SU-DHL-6 (cell line): ENCODE data around the gene BCAS3.

Experiments used
- H2AFZ ChIP-seq: fragments of 200-600 bp; sonication (generic); 2 replicates; pipeline ENCODE4 v1.6.1; 2014; ENCODE audit warnings: low read depth, mild to moderate bottlenecking, moderate library complexity, mixed read lengths, antibody characterized with exemption, low read length; ENCODE audit not compliant: severe bottlenecking
- H3F3A ChIP-seq: fragments of 200-600 bp; shearing (Covaris generic); 2 replicates; pipeline ENCODE4 v1.6.0; 2016; ENCODE audit warnings: antibody characterized with exemption, mild to moderate bottlenecking; ENCODE audit not compliant: insufficient read depth
- H3K27ac ChIP-seq: fragments of 200-600 bp; sonication (generic); 2 replicates; pipeline ENCODE4 v1.5.1; 2016; ENCODE audit warnings: low read depth, mild to moderate bottlenecking, low read length, moderate library complexity, mixed read lengths
- H3K27me3 ChIP-seq: fragments of 200-600 bp; sonication (generic), shearing (Covaris generic); 2 replicates; pipeline ENCODE4 v1.6.0; 2014; ENCODE audit warnings: mild to moderate bottlenecking, low read length
- H3K36me3 ChIP-seq: fragments of 200-600 bp; sonication (generic); 2 replicates; pipeline ENCODE4 v1.6.1; 2014; ENCODE audit warnings: mild to moderate bottlenecking, low read length, mixed read lengths
- H3K4me2 ChIP-seq: fragments of 300-600, 200-600 bp; shearing (Covaris generic), sonication (generic); 2 replicates; pipeline ENCODE4 v1.6.0; 2014; ENCODE audit warnings: low read length, low read depth, mild to moderate bottlenecking; ENCODE audit not compliant: poor library complexity, severe bottlenecking
- H3K4me3 ChIP-seq: fragments of 200-600 bp; sonication (generic); 2 replicates; pipeline ENCODE4 v1.5.1; 2014; ENCODE audit warnings: antibody characterized with exemption, low read length, mild to moderate bottlenecking, mixed read lengths; ENCODE audit not compliant: insufficient read depth, poor library complexity, severe bottlenecking
- H3K79me2 ChIP-seq: fragments of 200-600 bp; sonication (generic); 2 replicates; pipeline ENCODE4 v1.6.1; 2014; ENCODE audit warnings: mild to moderate bottlenecking, low read length, moderate library complexity; ENCODE audit not compliant: insufficient read depth
- H3K9ac ChIP-seq: fragments of 200-600 bp; sonication (generic); 2 replicates; pipeline ENCODE4 v1.7.0; 2014; ENCODE audit warnings: mild to moderate bottlenecking, low read length
- H3K9me2 ChIP-seq: fragments of 200-600 bp; sonication (generic); replicated peaks from 2 replicates; pipeline ENCODE4 v1.6.1; 2014; ENCODE audit warnings: low read length; ENCODE audit not compliant: insufficient read depth
- H3K9me3 ChIP-seq: fragments of 200-600 bp; sonication (generic); 2 replicates; pipeline ENCODE4 v1.6.1; 2014; ENCODE audit warnings: low read length, mixed read lengths; ENCODE audit not compliant: insufficient read depth
- H4K20me1 ChIP-seq: fragments of 200-600 bp; sonication (generic); 2 replicates; pipeline ENCODE4 v1.6.1; 2014; ENCODE audit warnings: low read depth, mild to moderate bottlenecking, antibody characterized with exemption, low read length, moderate library complexity, mixed read lengths
- CTCF ChIP-seq: fragments of 200-600 bp; sonication (generic); IDR thresholded peaks from one replicate; pipeline ENCODE4 v1.5.1; 2017; ENCODE audit warnings: antibody characterized with exemption, mild to moderate bottlenecking, low read length, moderate library complexity; ENCODE audit not compliant: insufficient read depth, poor library complexity, severe bottlenecking
- EZH2phosphoT487 ChIP-seq: fragments of 200-600 bp; sonication (generic), shearing (Covaris generic); conservative IDR thresholded peaks from 2 replicates; pipeline ENCODE4 v1.6.1; 2018; ENCODE audit warnings: mild to moderate bottlenecking, antibody characterized with exemption, low read length, moderate library complexity, mixed read lengths

Gene BCAS3

GRCh38 chr17:61157246-61157886 lies 479.7 kb downstream of the BCAS3 start:
- Histone ChIP-seq H3K36me3 (no peaks in the 10 kb centered on the region), H3K4me3 (no peak overlapping the region), H3K9me2 (no peaks in the 10 kb centered on the region), H2AFZ (no peak overlapping the region), H3K27me3 (no peaks in the 10 kb centered on the region), H4K20me1 (no peaks in the 10 kb centered on the region), H3K9me3 (no peaks in the 10 kb centered on the region), H3K27ac (no peak overlapping the region), H3K4me2 (no peak overlapping the region), H3F3A (no peaks in the 10 kb centered on the region), H3K79me2 (no peaks in the 10 kb centered on the region), H3K9ac (no peak overlapping the region)
- no peak for TF ChIP-seq CTCF

GRCh38 chr17:61158376-61158775 lies 480.7 kb downstream of the BCAS3 start:
- Histone ChIP-seq H3K27ac (no peak overlapping the region), H3K79me2 (no peaks in the 10 kb centered on the region), H3K9ac (no peak overlapping the region), H3K4me2 (no peak overlapping the region), H4K20me1 (no peaks in the 10 kb centered on the region), H3F3A (no peaks in the 10 kb centered on the region), H3K9me3 (no peaks in the 10 kb centered on the region), H3K27me3 (no peaks in the 10 kb centered on the region), H3K4me3 (no peak overlapping the region), H3K36me3 (no peaks in the 10 kb centered on the region), H3K9me2 (no peaks in the 10 kb centered on the region), H2AFZ (no peak overlapping the region)
- no peak for TF ChIP-seq EZH2phosphoT487
- TF ChIP-seq CTCF = no peak

GRCh38 chr17:61159221-61159814 lies 481.7 kb downstream of the BCAS3 start:
- H4K20me1 ChIP-seq = no peaks in the 10 kb centered on the region
- no peak overlapping the region for H3K4me3 ChIP-seq
- no peak overlapping the region for H3K4me2 ChIP-seq
- H3F3A ChIP-seq = no peaks in the 10 kb centered on the region
- H3K9ac ChIP-seq = no peak overlapping the region
- no peak overlapping the region for H3K27ac ChIP-seq
- H2AFZ ChIP-seq = no peak overlapping the region
- TF ChIP-seq CTCF (no peak), EZH2phosphoT487 (no peak)
- H3K9me3 ChIP-seq = no peaks in the 10 kb centered on the region
- H3K27me3 ChIP-seq = no peaks in the 10 kb centered on the region
- H3K36me3 ChIP-seq = no peaks in the 10 kb centered on the region
- H3K9me2 ChIP-seq = no peaks in the 10 kb centered on the region
- H3K79me2 ChIP-seq = no peaks in the 10 kb centered on the region
